Measurements from ENCODE around the gene KCNIP3. TPM values are rescaled to one million over a fixed set of nuclear protein-coding genes. Genes with fewer than 3 reads are reported as not detected.

The KCNIP3 gene
- total RNA-seq, 2 experiments from 2014 or later = not detected

- CTCF ChIA-PET = interaction anchor here (1.0 kb wide), 1 partner anchor 16 kb away, joined by 5 read pairs; no protein-coding TSS in a partner anchor
- POLR2A ChIA-PET = no interaction called here
- intact Hi-C loops (cut with micrococcal nuclease) = no loop called here
- Mint-ChIP-seq H3K4me3 (no peak overlapping the region), H3K4me1 (ENCODE audit: low read depth) (no peaks in the 10 kb centered on the region), H3K9me3 (no peaks in the 10 kb centered on the region), H3K36me3 (no peaks in the 10 kb centered on the region), H3K27me3 (peaks cover 2% of the 10 kb centered on the region), H3K27ac (no peak overlapping the region)
- no peak for DNase-seq
Measured at GRCh38 chr2:95361216-95361980, 64.3 kb downstream of the KCNIP3 start.

- POLR2A ChIA-PET = no interaction called here
- no peak for DNase-seq
- CTCF ChIA-PET = no interaction called here
- Mint-ChIP-seq H3K4me3 (no peak overlapping the region), H3K27me3 (peaks cover 2% of the 10 kb centered on the region), H3K4me1 (ENCODE audit: low read depth) (no peaks in the 10 kb centered on the region), H3K9me3 (no peaks in the 10 kb centered on the region), H3K36me3 (no peaks in the 10 kb centered on the region), H3K27ac (no peak overlapping the region)
- intact Hi-C loops (cut with micrococcal nuclease) = no loop called here
Measured at GRCh38 chr2:95362486-95362885, 65.3 kb downstream of the KCNIP3 start.

GRCh38 chr2:95366514-95366913, 69.4 kb downstream of the KCNIP3 start:
- Mint-ChIP-seq H3K9me3 (peaks cover 5% of the 10 kb centered on the region), H3K36me3 (no peaks in the 10 kb centered on the region), H3K27me3 (peaks cover 6% of the 10 kb centered on the region), H3K4me1 (ENCODE audit: low read depth) (no peaks in the 10 kb centered on the region), H3K27ac (no peak overlapping the region), H3K4me3 (no peak overlapping the region)
- CTCF ChIA-PET = no interaction called here
- intact Hi-C loops (cut with micrococcal nuclease) = no loop called here
- DNase-seq = no peak
- POLR2A ChIA-PET = no interaction called here

- peaks cover 5% of the 10 kb centered on the region for H3K9me3 Mint-ChIP-seq
- peaks cover 16% of the 10 kb centered on the region for H3K27me3 Mint-ChIP-seq
- H3K27ac Mint-ChIP-seq = no peak overlapping the region
- no peaks in the 10 kb centered on the region for H3K36me3 Mint-ChIP-seq
- DNase-seq = no peak
- H3K4me1 Mint-ChIP-seq (ENCODE audit: low read depth) = no peaks in the 10 kb centered on the region
- POLR2A ChIA-PET = no interaction called here
- intact Hi-C loops (cut with micrococcal nuclease) = no loop called here
- CTCF ChIA-PET = no interaction called here
- H3K4me3 Mint-ChIP-seq = no peak overlapping the region
Measured at GRCh38 chr2:95372216-95372829, 75.2 kb downstream of the KCNIP3 start.

GRCh38 chr2:95372845-95373244, 75.7 kb downstream of the KCNIP3 start:
- POLR2A ChIA-PET = no interaction called here
- intact Hi-C loops (cut with micrococcal nuclease) = no loop called here
- no peaks in the 10 kb centered on the region for H3K4me1 Mint-ChIP-seq (ENCODE audit: low read depth)
- no peaks in the 10 kb centered on the region for H3K36me3 Mint-ChIP-seq
- no peak for DNase-seq
- CTCF ChIA-PET = no interaction called here
- no peak overlapping the region for H3K4me3 Mint-ChIP-seq
- peaks cover 16% of the 10 kb centered on the region for H3K27me3 Mint-ChIP-seq
- peaks cover 5% of the 10 kb centered on the region for H3K9me3 Mint-ChIP-seq
- H3K27ac Mint-ChIP-seq = no peak overlapping the region

GRCh38 chr2:95374029-95374428, 76.9 kb downstream of the KCNIP3 start:
- no peak for DNase-seq
- ChIA-PET CTCF (no interaction called here), POLR2A (no interaction called here)
- H3K36me3 Mint-ChIP-seq = no peaks in the 10 kb centered on the region
- no peaks in the 10 kb centered on the region for H3K4me1 Mint-ChIP-seq (ENCODE audit: low read depth)
- intact Hi-C loops (cut with micrococcal nuclease) = no loop called here
- H3K27me3 Mint-ChIP-seq = peaks cover 10% of the 10 kb centered on the region
- H3K9me3 Mint-ChIP-seq = peaks cover 5% of the 10 kb centered on the region
- H3K4me3 Mint-ChIP-seq = no peak overlapping the region
- no peak overlapping the region for H3K27ac Mint-ChIP-seq

GRCh38 chr2:95374451-95374920, 77.3 kb downstream of the KCNIP3 start:
- peaks cover 5% of the 10 kb centered on the region for H3K9me3 Mint-ChIP-seq
- intact Hi-C loops (cut with micrococcal nuclease) = no loop called here
- ChIA-PET CTCF (no interaction called here), POLR2A (no interaction called here)
- peaks cover 10% of the 10 kb centered on the region for H3K27me3 Mint-ChIP-seq
- H3K27ac Mint-ChIP-seq = no peak overlapping the region
- DNase-seq = no peak
- no peak overlapping the region for H3K4me3 Mint-ChIP-seq
- no peaks in the 10 kb centered on the region for H3K4me1 Mint-ChIP-seq (ENCODE audit: low read depth)
- no peaks in the 10 kb centered on the region for H3K36me3 Mint-ChIP-seq

GRCh38 chr2:95374921-95375471, 77.8 kb downstream of the KCNIP3 start:
- DNase-seq = no peak
- no peaks in the 10 kb centered on the region for H3K4me1 Mint-ChIP-seq (ENCODE audit: low read depth)
- no peak overlapping the region for H3K4me3 Mint-ChIP-seq
- H3K27me3 Mint-ChIP-seq = peaks cover 10% of the 10 kb centered on the region
- peaks cover 5% of the 10 kb centered on the region for H3K9me3 Mint-ChIP-seq
- intact Hi-C loops (cut with micrococcal nuclease) = no loop called here
- H3K27ac Mint-ChIP-seq = no peak overlapping the region
- CTCF ChIA-PET = interaction anchor here (1.4 kb wide), 1 partner anchor 14 kb away, joined by 3 read pairs; no protein-coding TSS in a partner anchor
- POLR2A ChIA-PET = no interaction called here
- no peaks in the 10 kb centered on the region for H3K36me3 Mint-ChIP-seq

GRCh38 chr2:95375532-95376150, 78.5 kb downstream of the KCNIP3 start:
- Mint-ChIP-seq H3K4me1 (ENCODE audit: low read depth) (no peaks in the 10 kb centered on the region), H3K36me3 (no peaks in the 10 kb centered on the region), H3K27me3 (peaks cover 10% of the 10 kb centered on the region), H3K27ac (no peak overlapping the region), H3K9me3 (no peaks in the 10 kb centered on the region), H3K4me3 (no peak overlapping the region)
- intact Hi-C loops (cut with micrococcal nuclease) = no loop called here
- ChIA-PET POLR2A (no interaction called here), CTCF (interaction anchor here (1.4 kb wide), 1 partner anchor 14 kb away, joined by 3 read pairs; no protein-coding TSS in a partner anchor)
- no peak for DNase-seq

GRCh38 chr2:95376311-95377215, 79.4 kb downstream of the KCNIP3 start:
- peaks cover 14% of the 10 kb centered on the region for H3K27me3 Mint-ChIP-seq
- H3K4me1 Mint-ChIP-seq (ENCODE audit: low read depth) = no peaks in the 10 kb centered on the region
- H3K36me3 Mint-ChIP-seq = no peaks in the 10 kb centered on the region
- intact Hi-C loops (cut with micrococcal nuclease) = no loop called here
- ChIA-PET POLR2A (no interaction called here), CTCF (interaction anchor here (1.4 kb wide), 1 partner anchor 13 kb away, joined by 3 read pairs; no protein-coding TSS in a partner anchor)
- no peak for DNase-seq
- H3K27ac Mint-ChIP-seq = no peak overlapping the region
- no peak overlapping the region for H3K4me3 Mint-ChIP-seq
- H3K9me3 Mint-ChIP-seq = no peaks in the 10 kb centered on the region

- POLR2A ChIA-PET = no interaction called here
- Mint-ChIP-seq H3K4me3 (no peak overlapping the region), H3K27me3 (peaks cover 9% of the 10 kb centered on the region), H3K9me3 (no peaks in the 10 kb centered on the region), H3K27ac (no peak overlapping the region), H3K36me3 (no peaks in the 10 kb centered on the region), H3K4me1 (ENCODE audit: low read depth) (no peaks in the 10 kb centered on the region)
- DNase-seq = no peak
- intact Hi-C loops (cut with micrococcal nuclease) = no loop called here
- CTCF ChIA-PET = interaction anchor here (0.6 kb wide), 1 partner anchor 384 kb away, joined by 3 read pairs; no protein-coding TSS in a partner anchor
Measured at GRCh38 chr2:95377216-95378123, 80.3 kb downstream of the KCNIP3 start.
